GM18519 (cell line): ENCODE data around the gene VIPR2.
"Not testable (repeated sequence)": the region's sequence is repeated elsewhere in the genome, so short reads cannot be mapped to it uniquely, and the experiment has no call there.

Source experiments
- ATAC-seq: cut with Tn5 transposase; IDR thresholded peaks from one replicate; pipeline ENCODE4 v1.9.1; 2021; ENCODE audit warnings: mild to moderate bottlenecking, moderate library complexity; ENCODE audit not compliant: unreplicated experiment, low FRiP score

Gene VIPR2

GRCh38 chr7:159141167-159141566 is 3.5 kb downstream of the VIPR2 start:
- no peak for ATAC-seq

GRCh38 chr7:159140170-159140910 is 4.3 kb downstream of the VIPR2 start:
- no peak for ATAC-seq

DNA sequence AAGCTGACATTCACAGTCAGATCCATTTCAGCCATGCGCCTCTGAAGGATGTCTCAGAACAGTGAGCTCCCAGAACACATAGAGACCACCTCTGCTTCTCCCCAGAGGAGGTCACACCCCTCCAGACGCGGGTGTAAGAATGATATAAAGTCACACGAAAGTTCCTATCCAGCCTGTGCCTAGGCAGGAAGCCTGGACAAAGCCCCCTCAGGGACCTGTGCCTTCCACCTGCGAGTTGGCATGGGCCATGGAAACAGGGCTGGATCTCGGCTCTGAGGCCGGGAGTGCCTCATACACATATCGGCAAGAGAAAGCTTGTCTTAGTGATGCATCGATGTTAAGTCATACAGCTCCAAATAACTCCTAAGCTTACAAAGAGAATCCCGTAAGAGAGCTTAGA is 5.0 kb downstream of the VIPR2 start:
- no peak for ATAC-seq

DNA sequence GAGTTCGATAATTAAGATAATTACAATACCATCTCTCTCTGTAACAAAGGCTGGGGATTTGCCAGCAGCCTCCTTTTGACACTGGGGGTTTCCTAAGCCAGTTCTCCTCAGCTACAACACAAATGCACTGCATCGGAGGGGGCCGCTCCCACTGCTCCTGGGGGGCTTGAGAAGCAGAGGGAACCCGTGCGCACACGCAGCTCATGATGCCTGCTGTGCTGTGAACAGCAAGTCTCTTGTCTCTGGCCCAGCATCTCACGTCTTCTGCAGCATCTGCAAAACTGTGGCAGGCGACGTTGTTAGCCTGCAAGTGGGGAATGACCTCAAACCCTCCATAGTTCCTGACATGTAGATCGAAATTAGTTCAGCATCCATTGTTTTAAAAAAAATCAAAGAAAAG is 5.5 kb downstream of the VIPR2 start:
- ATAC-seq: no peak

GRCh38 chr7:159138508-159138907 is 6.2 kb downstream of the VIPR2 start:
- ATAC-seq: no peak

DNA sequence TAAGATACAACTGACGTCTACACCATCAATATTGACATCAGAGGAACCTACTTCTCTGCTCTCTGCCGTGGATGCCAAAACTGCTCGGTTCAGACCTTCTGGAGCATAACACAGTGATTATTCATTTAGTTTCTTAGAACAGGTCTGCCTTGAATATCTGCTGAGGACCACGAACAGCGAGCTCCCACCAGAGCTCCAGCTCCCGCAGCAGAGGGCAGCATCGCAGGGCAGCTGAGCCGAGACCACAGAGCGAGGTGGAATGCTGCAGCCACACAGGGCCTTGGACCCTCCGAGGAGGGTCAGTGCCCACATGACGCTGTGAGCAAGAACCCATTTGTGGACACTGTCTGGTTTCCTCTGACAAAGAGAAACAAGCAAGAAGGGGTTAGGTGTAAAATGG is 6.8 kb downstream of the VIPR2 start:
- ATAC-seq: no peak

DNA sequence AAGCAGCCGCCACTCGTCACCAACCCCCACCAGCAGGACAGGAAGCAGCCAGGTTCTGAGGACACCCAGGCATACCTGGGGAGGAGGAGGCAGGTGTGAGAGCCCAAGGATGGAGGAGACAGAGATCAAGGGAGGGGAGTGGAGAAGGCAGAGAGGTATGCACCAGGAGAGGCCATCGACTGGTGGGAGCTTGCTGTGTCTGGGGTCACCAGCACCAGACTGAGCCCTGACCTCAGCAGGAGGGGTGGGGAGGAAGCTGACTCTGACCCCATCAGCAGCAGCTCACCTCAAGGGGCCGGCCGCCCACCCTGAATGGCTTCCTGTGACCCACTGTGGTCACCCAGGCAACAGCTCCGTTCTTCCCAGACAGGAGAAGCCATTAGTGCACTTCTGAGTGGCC is 7.8 kb downstream of the VIPR2 start:
- no peak for ATAC-seq

GRCh38 chr7:159136442-159136841 is 8.2 kb downstream of the VIPR2 start:
- no peak for ATAC-seq

GRCh38 chr7:159136013-159136412 is 8.7 kb downstream of the VIPR2 start:
- ATAC-seq: no peak

GRCh38 chr7:159132670-159133443 is 11.8 kb downstream of the VIPR2 start:
- not testable (repeated sequence) for ATAC-seq

DNA sequence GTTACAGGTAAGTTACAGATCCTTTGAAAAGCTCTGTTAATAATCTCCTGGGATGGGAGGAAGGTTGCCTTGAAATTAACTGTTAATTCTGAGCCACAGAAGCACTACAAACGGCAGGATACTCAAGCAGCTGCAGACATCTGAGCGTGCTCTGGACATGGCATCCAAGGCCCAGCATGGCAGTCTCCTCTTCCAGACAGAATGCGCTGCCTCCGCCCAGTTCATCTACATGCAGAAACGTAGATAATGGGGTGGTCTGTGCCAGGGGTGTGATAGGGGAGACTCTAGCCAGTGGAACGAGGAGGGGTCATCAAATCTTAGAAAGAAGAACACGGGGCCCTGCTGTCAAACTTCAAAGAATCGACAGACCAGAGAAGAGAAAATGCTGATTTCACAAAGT is 13.8 kb downstream of the VIPR2 start:
- ATAC-seq: no peak

GRCh38 chr7:159130199-159130775 is 14.4 kb downstream of the VIPR2 start:
- no peak for ATAC-seq

DNA sequence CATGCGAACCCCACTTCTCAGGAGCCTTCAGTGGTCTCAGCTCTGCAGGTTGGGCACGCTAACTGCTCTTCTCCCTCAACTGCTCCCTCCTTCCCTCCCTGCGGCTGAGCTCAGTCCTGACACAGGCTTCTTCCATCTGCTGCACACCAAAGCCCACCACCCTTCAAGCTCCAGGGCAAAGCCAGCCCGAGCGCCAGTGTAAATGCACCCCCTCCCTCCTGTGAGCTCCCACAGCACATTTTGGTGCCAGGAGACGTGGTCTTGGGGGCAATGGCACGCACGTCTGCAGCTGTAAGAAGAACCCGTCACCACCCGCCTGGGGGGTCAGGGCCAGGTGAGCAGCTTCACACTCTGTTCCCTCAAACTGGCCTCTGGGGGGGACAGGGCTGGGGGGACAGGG is 15.9 kb downstream of the VIPR2 start:
- no peak for ATAC-seq

GRCh38 chr7:159127691-159128642 is 16.7 kb downstream of the VIPR2 start:
- no peak for ATAC-seq

DNA sequence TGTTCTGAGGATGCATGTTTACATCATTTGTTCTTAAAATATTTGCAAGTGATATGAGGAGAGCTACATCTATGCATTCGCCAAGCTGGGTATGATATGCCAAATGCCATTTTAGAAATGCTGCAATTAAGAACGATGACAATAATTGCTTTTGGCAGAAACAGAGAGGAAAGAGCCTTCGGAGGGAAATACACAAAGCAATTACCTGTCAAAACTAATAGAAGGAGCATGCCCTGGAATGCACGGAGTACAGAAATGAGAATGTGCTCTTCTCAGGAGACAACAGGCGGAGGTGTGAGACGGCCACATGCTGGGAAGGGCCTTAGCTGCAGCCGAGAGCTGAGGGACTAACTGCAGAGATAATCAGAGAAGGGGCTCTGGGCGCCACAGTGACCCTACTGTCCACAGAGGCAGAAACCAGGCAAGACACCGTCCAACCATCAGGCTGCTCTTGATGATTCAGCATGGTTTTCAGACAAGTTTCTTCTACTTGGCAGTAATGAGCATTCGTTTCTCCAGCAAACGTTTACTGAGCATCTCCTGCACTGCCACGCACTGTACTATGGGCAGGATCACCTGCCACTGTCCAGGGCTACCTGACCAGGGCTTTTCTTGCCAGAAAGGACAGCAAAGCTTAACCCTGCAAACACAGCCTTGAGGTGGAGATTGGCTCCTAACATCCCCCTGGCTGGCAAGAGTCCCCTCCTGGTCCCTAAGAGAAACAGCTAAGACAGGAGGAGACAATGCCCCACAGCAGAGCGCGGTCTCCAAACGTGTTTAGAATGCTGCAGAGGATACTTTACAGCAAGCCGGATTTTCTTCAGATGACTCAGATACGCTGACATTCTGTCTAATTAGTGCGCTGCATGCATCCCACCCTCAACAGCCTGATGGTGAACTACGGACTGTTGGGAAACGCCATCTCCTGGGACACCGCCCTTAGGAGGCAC is 18.1 kb downstream of the VIPR2 start:
- no peak for ATAC-seq

DNA sequence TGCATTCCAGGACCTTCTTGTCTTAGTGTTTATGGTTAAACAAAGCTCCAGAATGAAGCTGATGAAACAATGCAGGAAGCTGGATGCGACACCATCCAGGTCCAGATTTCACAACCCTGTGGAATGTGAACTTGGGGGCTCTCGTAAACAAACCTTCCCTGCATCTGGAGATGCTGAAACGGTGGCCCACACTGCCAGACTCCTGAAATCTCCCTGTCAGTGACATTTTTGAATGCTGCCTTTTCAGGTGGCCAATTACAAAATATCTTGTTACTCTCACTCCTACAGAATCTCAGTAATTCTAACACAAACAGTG is 18.8 kb downstream of the VIPR2 start:
- ATAC-seq: no peak

GRCh38 chr7:159125104-159125954 is 19.3 kb downstream of the VIPR2 start:
- no peak for ATAC-seq

DNA sequence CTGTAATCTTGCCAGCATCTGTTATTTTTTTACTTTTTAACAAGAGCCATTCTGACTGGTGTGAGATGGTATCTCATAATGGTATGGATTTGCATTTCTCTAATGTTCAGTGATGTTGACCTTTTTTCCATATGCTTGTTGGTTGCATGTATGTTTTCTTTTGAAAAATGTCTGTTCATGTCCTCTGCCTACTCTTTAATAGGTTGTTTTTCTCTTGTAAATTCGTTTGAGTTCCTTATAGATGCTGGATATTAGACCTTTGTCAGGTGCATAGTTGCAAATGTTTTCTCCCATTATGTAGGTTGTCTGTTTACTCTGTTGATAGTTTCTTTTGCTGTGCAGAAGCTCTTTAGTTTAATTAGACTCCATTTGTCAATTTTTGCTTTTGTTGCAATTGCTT is 20.9 kb downstream of the VIPR2 start:
- ATAC-seq: not testable (repeated sequence)

GRCh38 chr7:159123294-159123693 is 21.4 kb downstream of the VIPR2 start:
- ATAC-seq: not testable (repeated sequence)
